H1 (cell line): ENCODE results near the gene SLC5A2. TPM values are rescaled to one million over a fixed set of nuclear protein-coding genes. Genes with fewer than 3 reads are reported as not detected.

Source experiments
- CTCF ChIA-PET: fragments of 300-600 bp; sonication (Branson Sonifier 250); formaldehyde crosslinking; loops from one replicate; lab custom pipeline; 2021; ENCODE audit not compliant: partially characterized antibody; lab: Charles Lee
- POLR2A ChIA-PET: fragments of 300-600 bp; sonication (Branson Sonifier 250); formaldehyde crosslinking; loops from one replicate; lab custom pipeline; 2021; ENCODE audit warnings: inconsistent platforms; ENCODE audit not compliant: partially characterized antibody; lab: Charles Lee
- DNase-seq, 2 experiments: peaks; one replicate each; pipeline versions ENCODE4 v3.0.0 to v3.0.0-alpha.2; 2010 to 2022; ENCODE audit warnings: low spot score in 2 of 2, low read depth in 1 of 2, mixed read lengths in 1 of 2
- FAIRE-seq: peaks from 2 replicates; lab custom pipeline; 2011; peaks lifted over from hg19 to GRCh38; lab: Jason Lieb, UNC
- H2AFZ ChIP-seq: 2 replicates; pipeline ENCODE4 v1.8.1; 2012; ENCODE audit warnings: low read length, inconsistent platforms
- H2AK5ac ChIP-seq: 2 replicates; pipeline ENCODE4 v1.6.1; 2013; ENCODE audit warnings: low read depth, low read length
- H2BK120ac ChIP-seq: replicated peaks from 2 replicates; pipeline ENCODE3; 2013; ENCODE audit warnings: low read depth, low read length, inconsistent platforms
- H2BK12ac ChIP-seq: 2 replicates; pipeline ENCODE4 v1.6.1; 2013; ENCODE audit warnings: low read depth, low read length
- H2BK15ac ChIP-seq: 2 replicates; pipeline ENCODE4 v1.6.1; 2013; ENCODE audit warnings: low read length
- H2BK20ac ChIP-seq: 2 replicates; pipeline ENCODE4 v1.6.1; 2013; ENCODE audit warnings: low read length
- H2BK5ac ChIP-seq: 2 replicates; pipeline ENCODE4 v1.6.1; 2013; ENCODE audit warnings: low read depth, low read length
- H3K14ac ChIP-seq: 2 replicates; pipeline ENCODE4 v1.6.1; 2013; ENCODE audit warnings: inconsistent platforms; ENCODE audit not compliant: insufficient read length
- H3K18ac ChIP-seq: 2 replicates; pipeline ENCODE4 v1.6.1; 2013; ENCODE audit warnings: low read length; ENCODE audit errors: extremely low read depth
- H3K23ac ChIP-seq: 2 replicates; pipeline ENCODE4 v1.6.1; 2013; ENCODE audit warnings: inconsistent platforms; ENCODE audit not compliant: insufficient read length
- H3K23me2 ChIP-seq: 2 replicates; pipeline ENCODE4 v1.6.1; 2013; ENCODE audit warnings: low read depth, low read length
- H3K27ac ChIP-seq: 2 replicates; pipeline ENCODE4 v1.6.1; 2011; ENCODE audit warnings: low read depth, low read length, inconsistent platforms
- H3K27me3 ChIP-seq, 4 experiments: replicated peaks in 1 of 4; 1 replicate in 1 of 4; 2 replicates in 3 of 4; pipeline versions ENCODE4 v1.6.1 to v1.8.1; 2011 to 2013; ENCODE audit warnings: low read length in 3 of 4, mild to moderate bottlenecking in 3 of 4, inconsistent platforms in 2 of 4, mixed read lengths in 2 of 4, moderate library complexity in 1 of 4; ENCODE audit not compliant: control insufficient read depth in 3 of 4, insufficient read depth in 3 of 4; ENCODE audit errors: extremely low read depth in 1 of 4
- H3K36me3 ChIP-seq, 4 experiments: 2 replicates each; pipeline versions ENCODE4 v1.6.1 to v1.8.1; 2011 to 2013; ENCODE audit warnings: mild to moderate bottlenecking in 4 of 4, low read length in 3 of 4, moderate library complexity in 2 of 4, control low read depth in 1 of 4, inconsistent platforms in 1 of 4; ENCODE audit not compliant: insufficient read depth in 4 of 4, control insufficient read depth in 2 of 4
- H3K4ac ChIP-seq: replicated peaks from 2 replicates; pipeline ENCODE3; 2013; ENCODE audit warnings: low read length, low read depth, mixed read lengths, inconsistent platforms; ENCODE audit not compliant: insufficient read length
- H3K4me1 ChIP-seq, 4 experiments: replicated peaks in 1 of 4; 1 replicate in 1 of 4; 2 replicates in 3 of 4; pipeline versions ENCODE4 v1.6.1 to v1.8.1; 2011 to 2013; ENCODE audit warnings: low read length in 3 of 4, inconsistent platforms in 2 of 4, mixed read lengths in 1 of 4; ENCODE audit not compliant: insufficient read depth in 4 of 4, control insufficient read depth in 3 of 4
- H3K4me2 ChIP-seq, 2 experiments: 2 replicates each; pipeline versions ENCODE4 v1.6.1 to v1.8.1; 2011 to 2013; ENCODE audit warnings: low read depth in 2 of 2, low read length in 2 of 2, control low read depth in 1 of 2, inconsistent platforms in 1 of 2, mild to moderate bottlenecking in 1 of 2; ENCODE audit not compliant: insufficient read depth in 1 of 2
- H3K4me3 ChIP-seq, 4 experiments: fragments of 200-600, 300-600 bp in 1 of 4; sonication (generic), shearing (Covaris generic), sonication (Bioruptor Twin) in 1 of 4; 2 replicates each; pipeline versions ENCODE4 v1.5.1 to v1.8.1; 2011 to 2016; ENCODE audit warnings: low read length in 4 of 4, low read depth in 3 of 4, control low read depth in 2 of 4, inconsistent platforms in 2 of 4, mild to moderate bottlenecking in 2 of 4, mixed read lengths in 1 of 4, moderate library complexity in 1 of 4; ENCODE audit not compliant: insufficient read depth in 2 of 4; ENCODE audit errors: extremely low read depth in 1 of 4
- H3K56ac ChIP-seq: replicated peaks from 2 replicates; pipeline ENCODE3; 2013; ENCODE audit warnings: low read depth, mild to moderate bottlenecking, mixed read lengths, low read length, inconsistent platforms; ENCODE audit not compliant: insufficient read length
- H3K79me1 ChIP-seq: 2 replicates; pipeline ENCODE4 v1.6.1; 2013; ENCODE audit warnings: low read depth, low read length, control low read depth
- H3K79me2 ChIP-seq, 2 experiments: 2 replicates each; pipeline versions ENCODE4 v1.6.1 to v1.8.1; 2012 to 2013; ENCODE audit warnings: low read length in 2 of 2, mild to moderate bottlenecking in 2 of 2, inconsistent platforms in 1 of 2; ENCODE audit not compliant: insufficient read depth in 2 of 2, control insufficient read depth in 1 of 2
- H3K9ac ChIP-seq, 4 experiments: replicated peaks in 1 of 4; 1 replicate in 1 of 4; 2 replicates in 3 of 4; pipeline versions ENCODE4 v1.6.1 to v1.8.1; 2011 to 2013; ENCODE audit warnings: low read depth in 3 of 4, low read length in 3 of 4, control low read depth in 2 of 4, mild to moderate bottlenecking in 2 of 4, moderate library complexity in 2 of 4, inconsistent platforms in 1 of 4; ENCODE audit errors: extremely low read depth in 1 of 4
- H3K9me3 ChIP-seq, 2 experiments: 2 replicates each; pipeline versions ENCODE4 v1.6.1 to v1.8.1; 2012 to 2013; ENCODE audit warnings: mild to moderate bottlenecking in 2 of 2, moderate library complexity in 2 of 2, control low read depth in 1 of 2, inconsistent platforms in 1 of 2, low read depth in 1 of 2, low read length in 1 of 2, mixed read lengths in 1 of 2; ENCODE audit not compliant: insufficient read depth in 2 of 2
- H4K20me1 ChIP-seq, 2 experiments: replicated peaks in 1 of 2; 2 replicates each; pipeline versions ENCODE3 to v1.8.1; 2011 to 2013; ENCODE audit warnings: inconsistent platforms in 2 of 2, low read length in 2 of 2, mild to moderate bottlenecking in 1 of 2; ENCODE audit not compliant: insufficient read depth in 2 of 2, control insufficient read depth in 1 of 2
- H4K5ac ChIP-seq: 2 replicates; pipeline ENCODE4 v1.6.1; 2013; ENCODE audit warnings: low read length, low read depth, mixed read lengths, inconsistent platforms; ENCODE audit not compliant: insufficient read length
- H4K8ac ChIP-seq: 2 replicates; pipeline ENCODE4 v1.8.0; 2013; ENCODE audit warnings: mild to moderate bottlenecking, moderate library complexity, low read length, inconsistent platforms; ENCODE audit not compliant: insufficient read depth; ENCODE audit errors: extremely low read depth
- H4K91ac ChIP-seq: replicated peaks from 2 replicates; pipeline ENCODE3; 2013; ENCODE audit warnings: low read length, mixed read lengths, inconsistent platforms; ENCODE audit not compliant: insufficient read length
- ATF3 ChIP-seq: IDR thresholded peaks from 2 replicates; pipeline ENCODE4 v1.6.1; 2011; ENCODE audit warnings: low read depth, mild to moderate bottlenecking, low read length; ENCODE audit not compliant: insufficient read depth
- HDAC6 ChIP-seq: IDR thresholded peaks from one replicate; pipeline ENCODE4 v1.7.1; 2012; ENCODE audit warnings: low read depth, mild to moderate bottlenecking, inconsistent platforms, low read length, moderate library complexity
- NRF1 ChIP-seq: IDR thresholded peaks from 2 replicates; pipeline ENCODE4 v1.6.1; 2011; ENCODE audit warnings: mild to moderate bottlenecking, low read depth, low read length, improper control_type of control experiment
- RFX5 ChIP-seq: IDR thresholded peaks from 2 replicates; pipeline ENCODE4 v1.6.1; 2011; ENCODE audit warnings: low read depth, low read length, improper control_type of control experiment, borderline replicate concordance
- RNF2 ChIP-seq: fragments of 200-900, 300-1000 bp; sonication (generic); IDR thresholded peaks from 2 replicates; pipeline ENCODE4 v1.7.1; 2016; ENCODE audit warnings: borderline replicate concordance, low read depth, mild to moderate bottlenecking, antibody characterized with exemption, low read length; ENCODE audit not compliant: poor library complexity, severe bottlenecking; ENCODE audit errors: missing control alignments
- SIN3A ChIP-seq, 2 experiments: IDR thresholded peaks in 1 of 2; conservative IDR thresholded peaks in 1 of 2; 2 replicates each; pipeline ENCODE4 v1.6.1; 2011 to 2012; ENCODE audit warnings: low read length in 2 of 2, improper control_type of control experiment in 1 of 2, low read depth in 1 of 2, mild to moderate bottlenecking in 1 of 2
- SIRT6 ChIP-seq: IDR thresholded peaks from one replicate; pipeline ENCODE4 v1.7.1; 2012; ENCODE audit warnings: low read length, inconsistent platforms
- YY1 ChIP-seq: IDR thresholded peaks from 2 replicates; pipeline ENCODE4 v1.6.1; 2011; ENCODE audit warnings: low read depth, mild to moderate bottlenecking, low read length
- WGBS, 2 experiments: shearing (Covaris generic) in 1 of 2; methylation state at CpG; one replicate each; pipeline versions ENCODE4 v1.1.6 to v1.1.7; 2013 to 2015; ENCODE audit warnings: low lambda C conversion rate in 2 of 2, mixed read lengths in 2 of 2, inconsistent platforms in 1 of 2, low coverage in 1 of 2, missing lambda C conversion rate in 1 of 2; ENCODE audit not compliant: insufficient replicate concordance in 2 of 2, insufficient coverage in 1 of 2, insufficient read length in 1 of 2; ENCODE audit errors: extremely low coverage in 1 of 2, missing lambda C conversion rate in 1 of 2; 5-methylcytosine and 5-hydroxymethylcytosine counted together
- polyA plus RNA-seq, 7 experiments: library from polyadenylated mRNA; depleted of rRNA in 3 of 7; stranded (reverse) in 5 of 7; unstranded in 2 of 7; fragments of >200 nt in 5 of 7; fragments of 200-250 nt in 2 of 7; gene quantifications; 1 replicate in 5 of 7; 2 replicates in 1 of 7; 4 replicates in 1 of 7; pipeline versions ENCODE4 v1.2.1 to v1.2.3, GENCODE V29; 2011 to 2013; ENCODE audit warnings: missing spikeins in 2 of 7, mixed read lengths in 2 of 7
- total RNA-seq: library from RNA; stranded (reverse); fragmentation: NEBNext Ultra II Directional; extraction: Animal tissue kit (Norgen Biotek cat#: 25700); gene quantifications from 2 replicates; pipeline ENCODE4 v1.2.1, GENCODE V29; 2021

SLC5A2 gene
- total and polyA plus RNA-seq, 2 of the 8 experiments (the other 6 are each of a cell fraction or from before 2014, with no cell fraction given), result 0.56 to 4.4 TPM

- no peaks in the 10 kb centered on the region; the same call in 1 of the 2 replicates for H3K23me2 ChIP-seq
- H3K27ac ChIP-seq, result no peak overlapping the region
- H3K4me1 ChIP-seq, result no peaks in the 10 kb centered on the region
- no peak for DNase-seq
- ChIA-PET CTCF (interaction anchor here (0.6 to 6.5 kb wide), 13 partner anchors 10 to 241 kb away, joined by 3 to 36 read pairs (median 4); partner anchors contain the start of genes COX6A2 and PYCARD), POLR2A (interaction anchor here (0.8 to 1.7 kb wide), 7 partner anchors 10 to 261 kb away, joined by 3 to 8 read pairs (median 4); partner anchors contain the start of gene RUSF1)
- H3K27me3 ChIP-seq, result peaks cover 0 to 2% (median 0%) of the 10 kb centered on the region in 4 experiments; a peak in 1 of 7 replicates
- H3K56ac ChIP-seq, result no peak overlapping the region
- no peak overlapping the region for H2AFZ ChIP-seq
- TF ChIP-seq YY1 (no peak), HDAC6 (no peak), SIRT6 (no peak), RNF2 (no peak), SIN3A (conservative IDR thresholded peaks at IDR 0.05 in 1 of 2, IDR thresholded peaks at IDR 0.05 in 1 of 2; ENCODE audit: low read depth in 1 of 2, low read length in 2 of 2) (no peak), RFX5 (no peak), ATF3 (no peak), NRF1 (no peak)
- H3K14ac ChIP-seq, result no peak overlapping the region
- H4K91ac ChIP-seq, result no peak overlapping the region
- H3K4me3 ChIP-seq, result peak overlapping the region in 1 of 4 experiments; percentile 69; a peak in 1 of 8 replicates
- no peak overlapping the region for H3K18ac ChIP-seq
- H2BK120ac ChIP-seq, result no peak overlapping the region
- H3K23ac ChIP-seq, result no peak overlapping the region
- no peaks in the 10 kb centered on the region for H3K36me3 ChIP-seq
- H3K4ac ChIP-seq, result no peak overlapping the region
- H3K79me2 ChIP-seq, result no peaks in the 10 kb centered on the region
- H3K79me1 ChIP-seq, result no peaks in the 10 kb centered on the region
- H2AK5ac ChIP-seq, result no peak overlapping the region
- no peak overlapping the region for H2BK20ac ChIP-seq
- H3K4me2 ChIP-seq, result 0 out of 4 replicates have a peak overlapping the region, but pooled peaks have one; percentile 7 to 13
- H3K9ac ChIP-seq, result no peak overlapping the region
- no peak for FAIRE-seq
- H3K9me3 ChIP-seq, result no peaks in the 10 kb centered on the region
- H2BK15ac ChIP-seq, result no peak overlapping the region
- no peak overlapping the region for H4K5ac ChIP-seq
- 0 out of 2 replicates have a peak overlapping the region, but pooled peaks have one; percentile 57 for H4K8ac ChIP-seq
- WGBS, 2 experiments, result 94% methylated on average over 31 of the region's 34 CpGs; no CpG with 5 or more reads in 1 of the 2 experiments
- H2BK12ac ChIP-seq, result no peak overlapping the region
- no peak overlapping the region for H2BK5ac ChIP-seq
- no peaks in the 10 kb centered on the region for H4K20me1 ChIP-seq
Measured at GRCh38 chr16:31441956-31442355, 41.0 kb upstream of the SLC5A2 start.
